ENCODE data around the gene KAZN.

DNA sequence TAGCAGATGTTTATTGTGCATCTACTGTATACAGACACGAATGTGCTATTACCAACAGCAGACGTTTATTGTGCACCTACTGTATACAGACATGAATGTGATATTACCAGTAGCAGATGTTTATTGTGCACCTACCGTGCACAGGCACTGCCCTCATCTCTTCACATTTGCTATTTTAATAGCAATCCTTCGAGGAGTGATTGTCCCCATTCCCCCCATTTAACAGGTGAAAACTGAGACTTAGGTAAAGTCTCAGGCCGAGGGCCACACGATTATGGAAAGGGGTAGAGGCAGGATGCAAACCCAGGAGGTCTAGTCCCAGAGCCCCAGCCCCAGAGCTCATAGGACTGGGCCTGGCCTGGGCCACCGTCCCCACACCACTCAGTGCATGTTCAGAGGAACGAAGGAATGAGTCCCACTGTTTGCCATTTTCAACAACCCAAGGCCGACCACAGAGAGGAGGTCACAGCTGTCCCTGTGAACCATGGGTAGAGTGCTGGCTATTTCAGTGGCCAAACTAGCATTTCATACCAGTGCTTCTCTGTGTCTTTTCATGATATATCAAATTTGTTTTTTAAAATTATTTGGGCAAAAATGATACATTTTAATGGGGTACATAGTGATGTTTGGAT lies 440.6 kb downstream of the KAZN start:
- TF ChIP-seq, protein P1, sequence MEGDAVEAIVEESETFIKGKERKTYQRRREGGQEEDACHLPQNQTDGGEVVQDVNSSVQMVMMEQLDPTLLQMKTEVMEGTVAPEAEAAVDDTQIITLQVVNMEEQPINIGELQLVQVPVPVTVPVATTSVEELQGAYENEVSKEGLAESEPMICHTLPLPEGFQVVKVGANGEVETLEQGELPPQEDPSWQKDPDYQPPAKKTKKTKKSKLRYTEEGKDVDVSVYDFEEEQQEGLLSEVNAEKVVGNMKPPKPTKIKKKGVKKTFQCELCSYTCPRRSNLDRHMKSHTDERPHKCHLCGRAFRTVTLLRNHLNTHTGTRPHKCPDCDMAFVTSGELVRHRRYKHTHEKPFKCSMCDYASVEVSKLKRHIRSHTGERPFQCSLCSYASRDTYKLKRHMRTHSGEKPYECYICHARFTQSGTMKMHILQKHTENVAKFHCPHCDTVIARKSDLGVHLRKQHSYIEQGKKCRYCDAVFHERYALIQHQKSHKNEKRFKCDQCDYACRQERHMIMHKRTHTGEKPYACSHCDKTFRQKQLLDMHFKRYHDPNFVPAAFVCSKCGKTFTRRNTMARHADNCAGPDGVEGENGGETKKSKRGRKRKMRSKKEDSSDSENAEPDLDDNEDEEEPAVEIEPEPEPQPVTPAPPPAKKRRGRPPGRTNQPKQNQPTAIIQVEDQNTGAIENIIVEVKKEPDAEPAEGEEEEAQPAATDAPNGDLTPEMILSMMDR (conservative IDR thresholded peaks at IDR 0.05; ENCODE audit: low read length): no peak
- TF ChIP-seq EZH2phosphoT487 (IDR thresholded peaks at IDR 0.05; ENCODE audit: borderline replicate concordance): no peak
